WTC11 (cell line): ENCODE results near the gene TOM1L2. TPM values are rescaled to one million over a fixed set of nuclear protein-coding genes. Genes with fewer than 3 reads are reported as not detected.

Experiments
- ATAC-seq: fragments of 200-7000 bp; cut with Tn5 transposase; 2 replicates; pipeline ENCODE4 v1.10.0; 2021; ENCODE audit warnings: mild to moderate bottlenecking, moderate library complexity
- CTCF ChIA-PET: fragments of 300-600 bp; sonication (Branson Sonifier 250); formaldehyde crosslinking; loops from one replicate; lab custom pipeline; 2021; ENCODE audit warnings: antibody characterized with exemption; lab: Charles Lee
- POLR2A ChIA-PET: fragments of 350-600 bp; sonication (Branson Sonifier 250); formaldehyde crosslinking; loops from one replicate; lab custom pipeline; 2021; ENCODE audit warnings: antibody characterized with exemption; lab: Charles Lee
- DNase-seq: peaks from one replicate; pipeline ENCODE4 v3.0.0; 2021; ENCODE audit warnings: low spot score
- H3K27ac Mint-ChIP-seq: 2 replicates; pipeline ENCODE4 v1.8.0; 2021; ENCODE audit warnings: mixed read lengths
- H3K27me3 Mint-ChIP-seq: 2 replicates; pipeline ENCODE4 v1.8.0; 2021; ENCODE audit warnings: low read depth, mild to moderate bottlenecking, moderate library complexity, mixed read lengths
- H3K36me3 Mint-ChIP-seq: 2 replicates; pipeline ENCODE4 v1.8.0; 2021; ENCODE audit warnings: mixed read lengths
- H3K4me1 Mint-ChIP-seq: 2 replicates; pipeline ENCODE4 v1.8.0; 2022; ENCODE audit warnings: mixed read lengths
- H3K4me3 Mint-ChIP-seq: 2 replicates; pipeline ENCODE4 v1.8.0; 2021; ENCODE audit warnings: mild to moderate bottlenecking, moderate library complexity, mixed read lengths
- H3K9me3 Mint-ChIP-seq: 2 replicates; pipeline ENCODE4 v1.8.0; 2021; ENCODE audit warnings: mixed read lengths
- FOXP1 ChIP-seq: sonication (generic); formaldehyde crosslinking; IDR thresholded peaks from 2 replicates; pipeline ENCODE4 v1.8.0; 2022; ENCODE audit warnings: missing genetic modification reagents, mild to moderate bottlenecking, moderate library complexity, borderline replicate concordance
- GABPB1 ChIP-seq: sonication (generic); formaldehyde crosslinking; IDR thresholded peaks from 2 replicates; pipeline ENCODE4 v1.8.1; 2023; ENCODE audit warnings: mild to moderate bottlenecking, missing genetic modification reagents
- RORB ChIP-seq: fragments of 250-450 bp; sonication (Bioruptor Pico); IDR thresholded peaks from 2 replicates; pipeline ENCODE4 v1.9.0; 2021; ENCODE audit warnings: mild to moderate bottlenecking
- SOX15 ChIP-seq: fragments of 250-450 bp; sonication (Bioruptor Pico); IDR thresholded peaks from 2 replicates; pipeline ENCODE4 v1.9.0; 2021; ENCODE audit warnings: mild to moderate bottlenecking
- total RNA-seq: library from RNA; stranded (reverse); gene quantifications from 3 replicates; pipeline ENCODE4 v1.2.3, GENCODE V29; 2021
- TF ChIP-seq, protein P1 (sequence below): sonication (generic); formaldehyde crosslinking; IDR thresholded peaks from 2 replicates; pipeline ENCODE4 v1.8.1; 2023; ENCODE audit warnings: mild to moderate bottlenecking, missing genetic modification reagents
- TF ChIP-seq, protein P2 (sequence below): sonication (generic); formaldehyde crosslinking; IDR thresholded peaks from 2 replicates; pipeline ENCODE4 v1.8.1; 2023; ENCODE audit warnings: mild to moderate bottlenecking, missing genetic modification reagents
- TF ChIP-seq, protein P3 (sequence below): sonication (generic); formaldehyde crosslinking; IDR thresholded peaks from 2 replicates; pipeline ENCODE4 v1.8.0; 2022; ENCODE audit warnings: mild to moderate bottlenecking, missing genetic modification reagents
- TF ChIP-seq, protein P4 (sequence below): sonication (generic); formaldehyde crosslinking; IDR thresholded peaks from 2 replicates; pipeline ENCODE4 v1.8.0; 2022; ENCODE audit warnings: mild to moderate bottlenecking, missing genetic modification reagents
- TF ChIP-seq, protein P5 (sequence below): fragments of 200-600 bp; IDR thresholded peaks from 2 replicates; pipeline ENCODE4 v1.8.0; 2022; ENCODE audit warnings: antibody characterized with exemption
- TF ChIP-seq, protein P6 (sequence below): sonication (generic); formaldehyde crosslinking; IDR thresholded peaks from 2 replicates; pipeline ENCODE4 v1.8.0; 2023; ENCODE audit warnings: missing genetic modification reagents
- TF ChIP-seq, protein P7 (sequence below): sonication (generic); formaldehyde crosslinking; IDR thresholded peaks from 2 replicates; pipeline ENCODE4 v1.8.1; 2022; ENCODE audit warnings: low read depth, mild to moderate bottlenecking, moderate library complexity, missing genetic modification reagents, borderline replicate concordance
- TF ChIP-seq, protein P8 (sequence below): sonication (generic); formaldehyde crosslinking; IDR thresholded peaks from 2 replicates; pipeline ENCODE4 v1.8.1; 2023; ENCODE audit warnings: mild to moderate bottlenecking, moderate library complexity, missing genetic modification reagents
- TF ChIP-seq, protein P9 (sequence below): sonication (generic); formaldehyde crosslinking; IDR thresholded peaks from 2 replicates; pipeline ENCODE4 v1.8.1; 2023; ENCODE audit warnings: mild to moderate bottlenecking, missing genetic modification reagents, moderate library complexity

The TOM1L2 gene
- total RNA-seq, 1 experiment from 2014 or later, result 6.4 TPM

DNA sequence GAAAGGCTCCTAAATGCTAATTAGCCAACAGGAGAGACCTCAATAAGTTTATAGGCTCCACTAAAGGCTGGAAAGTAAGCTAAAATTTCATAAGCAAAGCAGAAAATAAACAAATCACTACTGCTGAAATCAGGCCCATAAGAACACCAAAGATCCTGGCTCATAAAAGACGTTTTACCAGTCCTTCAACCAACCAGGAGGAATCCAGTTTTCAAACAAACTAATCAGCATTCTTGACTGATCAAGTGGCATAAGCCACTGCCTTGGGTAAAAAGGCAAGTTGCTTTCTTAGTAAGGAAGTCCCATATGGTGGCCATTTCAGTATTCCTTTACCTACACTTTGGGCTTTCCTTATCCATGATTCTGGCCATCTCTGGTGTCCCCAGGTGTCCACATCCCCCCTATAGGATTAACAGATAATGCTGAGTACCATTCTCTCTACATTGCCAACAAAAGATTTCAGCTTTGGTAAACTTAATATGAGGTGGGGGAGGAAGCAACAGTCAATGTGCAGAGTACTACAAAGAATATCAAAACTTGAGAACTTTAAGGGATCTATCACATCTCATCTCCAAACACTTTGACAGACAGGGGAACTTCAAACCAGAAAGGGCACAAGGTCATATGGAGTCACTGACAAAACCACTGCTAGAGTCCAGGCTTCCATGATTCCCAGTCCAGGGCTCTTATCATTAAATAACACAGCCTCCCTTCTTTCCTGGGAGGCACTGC, 1.3 kb downstream of the TOM1L2 start:
- Mint-ChIP-seq H3K27ac (no peak overlapping the region), H3K9me3 (no peaks in the 10 kb centered on the region), H3K36me3 (no peaks in the 10 kb centered on the region), H3K4me1 (0 out of 2 replicates have a peak, but pooled peaks cover 6% of the 10 kb centered on the region), H3K27me3 (no peaks in the 10 kb centered on the region; the same call in 1 of the 2 replicates), H3K4me3 (peak overlapping the region; percentile 65)
- TF ChIP-seq, protein P1, sequence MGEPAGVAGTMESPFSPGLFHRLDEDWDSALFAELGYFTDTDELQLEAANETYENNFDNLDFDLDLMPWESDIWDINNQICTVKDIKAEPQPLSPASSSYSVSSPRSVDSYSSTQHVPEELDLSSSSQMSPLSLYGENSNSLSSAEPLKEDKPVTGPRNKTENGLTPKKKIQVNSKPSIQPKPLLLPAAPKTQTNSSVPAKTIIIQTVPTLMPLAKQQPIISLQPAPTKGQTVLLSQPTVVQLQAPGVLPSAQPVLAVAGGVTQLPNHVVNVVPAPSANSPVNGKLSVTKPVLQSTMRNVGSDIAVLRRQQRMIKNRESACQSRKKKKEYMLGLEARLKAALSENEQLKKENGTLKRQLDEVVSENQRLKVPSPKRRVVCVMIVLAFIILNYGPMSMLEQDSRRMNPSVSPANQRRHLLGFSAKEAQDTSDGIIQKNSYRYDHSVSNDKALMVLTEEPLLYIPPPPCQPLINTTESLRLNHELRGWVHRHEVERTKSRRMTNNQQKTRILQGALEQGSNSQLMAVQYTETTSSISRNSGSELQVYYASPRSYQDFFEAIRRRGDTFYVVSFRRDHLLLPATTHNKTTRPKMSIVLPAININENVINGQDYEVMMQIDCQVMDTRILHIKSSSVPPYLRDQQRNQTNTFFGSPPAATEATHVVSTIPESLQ (CRISPR knock-in tag), result no peak
- POLR2A ChIA-PET, result no interaction called here
- ATAC-seq (no peak), DNase-seq (no peak)
- CTCF ChIA-PET, result interaction anchor here (1.5 kb wide), 1 partner anchor 41 kb away, joined by 4 read pairs; no protein-coding TSS in a partner anchor

DNA sequence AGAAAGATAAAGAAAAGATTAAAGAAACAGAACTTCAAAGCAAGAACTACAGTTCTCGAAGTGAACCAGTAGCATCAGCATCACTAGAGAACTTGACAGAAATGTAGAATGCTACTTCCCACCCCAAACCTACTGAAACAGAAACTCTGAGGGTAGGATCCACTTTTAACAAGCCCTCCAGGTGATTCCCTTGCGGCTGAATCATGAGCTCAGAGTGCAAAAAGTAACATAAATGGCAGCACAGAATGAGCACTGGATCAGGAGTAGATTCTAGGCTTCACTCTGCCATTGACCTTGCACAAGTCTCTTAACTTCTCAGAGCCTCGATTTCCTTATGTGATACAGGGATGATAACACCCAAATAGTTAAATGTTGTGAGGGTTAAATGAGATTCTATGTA, 5.8 kb downstream of the TOM1L2 start:
- DNase-seq, result no peak
- Mint-ChIP-seq H3K4me3 (no peak overlapping the region), H3K9me3 (no peaks in the 10 kb centered on the region), H3K36me3 (no peaks in the 10 kb centered on the region), H3K27me3 (no peaks in the 10 kb centered on the region), H3K27ac (no peak overlapping the region), H3K4me1 (peaks cover 9% of the 10 kb centered on the region; the same call in 1 of the 2 replicates)
- ChIA-PET POLR2A (no interaction called here), CTCF (interaction anchor here (1.5 kb wide), 1 partner anchor 47 kb away, joined by 4 read pairs; no protein-coding TSS in a partner anchor)
- ATAC-seq, result no peak
- TF ChIP-seq SOX15 (CRISPR knock-in tag) (no peak), RORB (CRISPR knock-in tag) (no peak)
- TF ChIP-seq, protein P2, sequence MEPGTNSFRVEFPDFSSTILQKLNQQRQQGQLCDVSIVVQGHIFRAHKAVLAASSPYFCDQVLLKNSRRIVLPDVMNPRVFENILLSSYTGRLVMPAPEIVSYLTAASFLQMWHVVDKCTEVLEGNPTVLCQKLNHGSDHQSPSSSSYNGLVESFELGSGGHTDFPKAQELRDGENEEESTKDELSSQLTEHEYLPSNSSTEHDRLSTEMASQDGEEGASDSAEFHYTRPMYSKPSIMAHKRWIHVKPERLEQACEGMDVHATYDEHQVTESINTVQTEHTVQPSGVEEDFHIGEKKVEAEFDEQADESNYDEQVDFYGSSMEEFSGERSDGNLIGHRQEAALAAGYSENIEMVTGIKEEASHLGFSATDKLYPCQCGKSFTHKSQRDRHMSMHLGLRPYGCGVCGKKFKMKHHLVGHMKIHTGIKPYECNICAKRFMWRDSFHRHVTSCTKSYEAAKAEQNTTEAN (CRISPR knock-in tag), result no peak

DNA sequence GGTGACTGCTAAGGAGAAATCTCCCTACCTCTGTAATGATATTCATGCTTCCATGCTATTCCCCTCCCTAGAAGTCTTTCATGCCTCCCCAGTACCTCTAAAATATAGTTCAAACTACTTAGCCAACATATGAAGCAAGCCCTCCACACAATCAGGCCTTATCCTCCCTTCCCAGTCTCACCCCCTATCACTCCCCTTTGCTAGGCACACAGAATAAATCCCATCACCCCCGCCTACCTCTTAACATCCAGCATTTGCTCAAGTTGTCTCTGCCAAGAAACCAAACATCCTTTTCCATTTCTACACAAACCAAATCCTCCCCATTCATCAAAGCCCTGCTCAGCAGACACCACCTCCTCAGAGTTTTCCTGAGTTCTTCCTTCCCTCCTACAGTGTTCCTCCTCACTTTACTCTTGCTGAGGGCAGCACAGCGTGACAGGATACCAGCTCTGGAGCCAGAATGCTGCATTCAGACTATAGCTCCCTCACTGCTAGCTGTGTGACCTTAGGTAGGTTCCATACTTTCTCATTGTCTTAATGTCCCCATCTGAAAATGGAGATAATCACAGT, 7.0 kb downstream of the TOM1L2 start:
- Mint-ChIP-seq H3K27me3 (no peaks in the 10 kb centered on the region), H3K4me3 (no peak overlapping the region), H3K4me1 (peaks cover 5% of the 10 kb centered on the region; the same call in 1 of the 2 replicates), H3K27ac (no peak overlapping the region), H3K9me3 (no peaks in the 10 kb centered on the region), H3K36me3 (no peaks in the 10 kb centered on the region)
- TF ChIP-seq, protein P3, sequence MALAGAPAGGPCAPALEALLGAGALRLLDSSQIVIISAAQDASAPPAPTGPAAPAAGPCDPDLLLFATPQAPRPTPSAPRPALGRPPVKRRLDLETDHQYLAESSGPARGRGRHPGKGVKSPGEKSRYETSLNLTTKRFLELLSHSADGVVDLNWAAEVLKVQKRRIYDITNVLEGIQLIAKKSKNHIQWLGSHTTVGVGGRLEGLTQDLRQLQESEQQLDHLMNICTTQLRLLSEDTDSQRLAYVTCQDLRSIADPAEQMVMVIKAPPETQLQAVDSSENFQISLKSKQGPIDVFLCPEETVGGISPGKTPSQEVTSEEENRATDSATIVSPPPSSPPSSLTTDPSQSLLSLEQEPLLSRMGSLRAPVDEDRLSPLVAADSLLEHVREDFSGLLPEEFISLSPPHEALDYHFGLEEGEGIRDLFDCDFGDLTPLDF (CRISPR knock-in tag), result no peak
- TF ChIP-seq FOXP1 (CRISPR knock-in tag) (no peak), GABPB1 (CRISPR knock-in tag) (no peak)
- TF ChIP-seq, protein P1 (CRISPR knock-in tag), result no peak
- TF ChIP-seq, protein P4, sequence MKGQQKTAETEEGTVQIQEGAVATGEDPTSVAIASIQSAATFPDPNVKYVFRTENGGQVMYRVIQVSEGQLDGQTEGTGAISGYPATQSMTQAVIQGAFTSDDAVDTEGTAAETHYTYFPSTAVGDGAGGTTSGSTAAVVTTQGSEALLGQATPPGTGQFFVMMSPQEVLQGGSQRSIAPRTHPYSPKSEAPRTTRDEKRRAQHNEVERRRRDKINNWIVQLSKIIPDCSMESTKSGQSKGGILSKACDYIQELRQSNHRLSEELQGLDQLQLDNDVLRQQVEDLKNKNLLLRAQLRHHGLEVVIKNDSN, result no peak
- TF ChIP-seq, protein P5, sequence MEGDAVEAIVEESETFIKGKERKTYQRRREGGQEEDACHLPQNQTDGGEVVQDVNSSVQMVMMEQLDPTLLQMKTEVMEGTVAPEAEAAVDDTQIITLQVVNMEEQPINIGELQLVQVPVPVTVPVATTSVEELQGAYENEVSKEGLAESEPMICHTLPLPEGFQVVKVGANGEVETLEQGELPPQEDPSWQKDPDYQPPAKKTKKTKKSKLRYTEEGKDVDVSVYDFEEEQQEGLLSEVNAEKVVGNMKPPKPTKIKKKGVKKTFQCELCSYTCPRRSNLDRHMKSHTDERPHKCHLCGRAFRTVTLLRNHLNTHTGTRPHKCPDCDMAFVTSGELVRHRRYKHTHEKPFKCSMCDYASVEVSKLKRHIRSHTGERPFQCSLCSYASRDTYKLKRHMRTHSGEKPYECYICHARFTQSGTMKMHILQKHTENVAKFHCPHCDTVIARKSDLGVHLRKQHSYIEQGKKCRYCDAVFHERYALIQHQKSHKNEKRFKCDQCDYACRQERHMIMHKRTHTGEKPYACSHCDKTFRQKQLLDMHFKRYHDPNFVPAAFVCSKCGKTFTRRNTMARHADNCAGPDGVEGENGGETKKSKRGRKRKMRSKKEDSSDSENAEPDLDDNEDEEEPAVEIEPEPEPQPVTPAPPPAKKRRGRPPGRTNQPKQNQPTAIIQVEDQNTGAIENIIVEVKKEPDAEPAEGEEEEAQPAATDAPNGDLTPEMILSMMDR, result no peak
- TF ChIP-seq, protein P6, sequence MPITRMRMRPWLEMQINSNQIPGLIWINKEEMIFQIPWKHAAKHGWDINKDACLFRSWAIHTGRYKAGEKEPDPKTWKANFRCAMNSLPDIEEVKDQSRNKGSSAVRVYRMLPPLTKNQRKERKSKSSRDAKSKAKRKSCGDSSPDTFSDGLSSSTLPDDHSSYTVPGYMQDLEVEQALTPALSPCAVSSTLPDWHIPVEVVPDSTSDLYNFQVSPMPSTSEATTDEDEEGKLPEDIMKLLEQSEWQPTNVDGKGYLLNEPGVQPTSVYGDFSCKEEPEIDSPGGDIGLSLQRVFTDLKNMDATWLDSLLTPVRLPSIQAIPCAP (CRISPR knock-in tag), result no peak
- TF ChIP-seq, protein P7, sequence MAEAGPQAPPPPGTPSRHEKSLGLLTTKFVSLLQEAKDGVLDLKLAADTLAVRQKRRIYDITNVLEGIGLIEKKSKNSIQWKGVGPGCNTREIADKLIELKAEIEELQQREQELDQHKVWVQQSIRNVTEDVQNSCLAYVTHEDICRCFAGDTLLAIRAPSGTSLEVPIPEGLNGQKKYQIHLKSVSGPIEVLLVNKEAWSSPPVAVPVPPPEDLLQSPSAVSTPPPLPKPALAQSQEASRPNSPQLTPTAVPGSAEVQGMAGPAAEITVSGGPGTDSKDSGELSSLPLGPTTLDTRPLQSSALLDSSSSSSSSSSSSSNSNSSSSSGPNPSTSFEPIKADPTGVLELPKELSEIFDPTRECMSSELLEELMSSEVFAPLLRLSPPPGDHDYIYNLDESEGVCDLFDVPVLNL, result no peak
- TF ChIP-seq, protein P8, sequence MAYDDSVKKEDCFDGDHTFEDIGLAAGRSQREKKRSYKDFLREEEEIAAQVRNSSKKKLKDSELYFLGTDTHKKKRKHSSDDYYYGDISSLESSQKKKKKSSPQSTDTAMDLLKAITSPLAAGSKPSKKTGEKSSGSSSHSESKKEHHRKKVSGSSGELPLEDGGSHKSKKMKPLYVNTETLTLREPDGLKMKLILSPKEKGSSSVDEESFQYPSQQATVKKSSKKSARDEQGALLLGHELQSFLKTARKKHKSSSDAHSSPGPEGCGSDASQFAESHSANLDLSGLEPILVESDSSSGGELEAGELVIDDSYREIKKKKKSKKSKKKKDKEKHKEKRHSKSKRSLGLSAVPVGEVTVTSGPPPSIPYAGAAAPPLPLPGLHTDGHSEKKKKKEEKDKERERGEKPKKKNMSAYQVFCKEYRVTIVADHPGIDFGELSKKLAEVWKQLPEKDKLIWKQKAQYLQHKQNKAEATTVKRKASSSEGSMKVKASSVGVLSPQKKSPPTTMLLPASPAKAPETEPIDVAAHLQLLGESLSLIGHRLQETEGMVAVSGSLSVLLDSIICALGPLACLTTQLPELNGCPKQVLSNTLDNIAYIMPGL (CRISPR knock-in tag), result no peak
- TF ChIP-seq, protein P9, sequence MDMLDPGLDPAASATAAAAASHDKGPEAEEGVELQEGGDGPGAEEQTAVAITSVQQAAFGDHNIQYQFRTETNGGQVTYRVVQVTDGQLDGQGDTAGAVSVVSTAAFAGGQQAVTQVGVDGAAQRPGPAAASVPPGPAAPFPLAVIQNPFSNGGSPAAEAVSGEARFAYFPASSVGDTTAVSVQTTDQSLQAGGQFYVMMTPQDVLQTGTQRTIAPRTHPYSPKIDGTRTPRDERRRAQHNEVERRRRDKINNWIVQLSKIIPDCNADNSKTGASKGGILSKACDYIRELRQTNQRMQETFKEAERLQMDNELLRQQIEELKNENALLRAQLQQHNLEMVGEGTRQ (CRISPR knock-in tag), result no peak
- DNase-seq, result no peak
- ATAC-seq, result no peak
- CTCF ChIA-PET, result no interaction called here
- POLR2A ChIA-PET, result no interaction called here
